ENCODE data around the gene RECQL.
A peak's percentile ranks its signal among the peaks of the same experiment; 100 is the strongest.
"Not testable (repeated sequence)": the region's sequence is repeated elsewhere in the genome, so short reads cannot be mapped to it uniquely, and the experiment has no call there.

The RECQL gene

DNA sequence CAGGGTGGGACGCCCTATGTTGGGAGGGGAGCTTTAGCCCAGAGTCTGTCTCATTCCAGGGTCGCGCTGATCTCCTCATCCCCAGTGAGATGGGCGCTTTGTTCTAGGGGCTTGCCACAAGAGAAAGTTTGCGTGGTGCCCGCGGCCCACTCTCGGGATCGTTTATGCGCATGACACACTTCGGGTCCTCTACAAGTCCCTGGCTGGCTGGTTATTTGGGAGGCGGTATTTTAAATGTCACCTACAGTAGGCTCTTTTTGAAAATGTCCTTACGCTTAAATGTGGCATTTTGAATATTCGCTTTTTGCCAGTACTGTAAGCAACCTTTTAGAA is 695 bp upstream of the RECQL start:
- DNase-seq: peak; percentile 35

DNA sequence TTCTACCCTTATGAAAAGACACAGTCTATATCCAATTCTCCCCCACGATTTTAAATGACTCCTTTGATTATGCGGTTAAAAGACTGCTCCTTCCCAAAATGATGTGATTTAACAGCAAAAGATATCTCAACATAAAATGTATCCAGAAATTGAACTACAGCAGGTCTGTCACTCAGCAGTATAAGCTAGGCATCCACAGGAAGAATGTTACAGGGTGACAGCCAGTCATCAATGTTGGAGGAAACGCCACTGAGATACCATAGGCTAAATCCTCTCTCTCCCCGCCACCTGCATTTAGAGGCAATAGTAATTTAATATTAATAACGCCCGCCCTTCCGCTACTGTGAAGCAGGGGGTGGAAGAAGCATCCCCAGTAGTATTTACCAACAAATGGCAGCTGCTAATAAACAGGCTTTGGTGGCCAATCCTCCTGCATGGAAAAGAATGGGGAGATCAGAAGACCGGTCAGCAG is 613 bp downstream of the RECQL start:
- no peak for DNase-seq

DNA sequence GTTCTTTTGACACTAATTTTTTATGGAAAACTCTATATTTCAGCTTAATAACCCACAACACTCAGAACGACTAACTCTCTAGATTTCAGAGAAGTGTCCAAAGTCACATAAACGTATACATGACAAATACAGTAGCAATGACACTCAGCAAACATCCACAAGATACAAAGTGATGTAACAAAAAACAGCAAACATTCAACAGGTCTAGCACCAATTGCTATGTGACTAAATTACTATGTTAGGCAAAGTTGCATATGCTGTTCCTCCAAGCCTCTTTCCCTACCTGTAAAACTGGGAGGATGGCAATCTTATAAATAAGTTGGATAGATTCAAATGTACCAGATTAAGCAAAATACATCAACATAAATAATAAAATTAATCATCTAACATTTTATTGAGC is 1.7 kb downstream of the RECQL start:
- DNase-seq: no peak

DNA sequence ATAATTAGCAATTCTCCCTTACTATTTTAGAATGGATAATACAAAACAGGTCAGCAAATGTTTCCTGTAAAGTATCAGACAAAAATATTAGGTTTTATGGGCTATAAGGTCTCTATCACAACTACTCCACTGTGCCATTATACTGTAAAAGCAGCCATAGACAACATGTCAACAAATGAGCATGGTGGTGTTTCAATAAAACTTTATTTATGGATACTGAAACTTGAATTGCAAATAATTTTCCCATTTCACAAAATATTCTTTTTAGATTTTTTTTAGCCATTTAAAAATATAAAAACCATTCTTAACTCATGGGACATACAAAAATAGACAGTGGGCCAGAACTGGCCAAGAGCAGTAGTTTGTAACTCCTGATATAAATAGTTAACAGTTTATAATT is 15.4 kb downstream of the RECQL start:
- no peak for DNase-seq

DNA sequence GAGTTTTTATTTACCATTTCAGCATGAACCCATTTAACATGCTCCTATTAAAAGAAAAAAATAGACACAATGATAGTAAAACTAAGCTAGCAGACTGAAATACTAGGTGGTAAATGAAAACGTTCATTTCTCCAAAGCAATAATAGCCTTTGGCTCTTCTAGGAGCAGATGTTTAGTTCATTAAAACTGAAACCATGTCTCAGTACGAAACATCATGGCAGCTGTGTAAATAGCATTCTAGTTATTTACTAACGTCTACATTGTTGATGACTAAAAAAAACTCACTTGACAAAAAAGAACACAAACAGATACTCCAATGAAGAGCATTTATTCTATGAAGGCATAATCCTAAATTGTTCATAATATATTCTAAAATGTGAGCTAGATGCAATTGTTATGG is 17.9 kb downstream of the RECQL start:
- no peak for DNase-seq

DNA sequence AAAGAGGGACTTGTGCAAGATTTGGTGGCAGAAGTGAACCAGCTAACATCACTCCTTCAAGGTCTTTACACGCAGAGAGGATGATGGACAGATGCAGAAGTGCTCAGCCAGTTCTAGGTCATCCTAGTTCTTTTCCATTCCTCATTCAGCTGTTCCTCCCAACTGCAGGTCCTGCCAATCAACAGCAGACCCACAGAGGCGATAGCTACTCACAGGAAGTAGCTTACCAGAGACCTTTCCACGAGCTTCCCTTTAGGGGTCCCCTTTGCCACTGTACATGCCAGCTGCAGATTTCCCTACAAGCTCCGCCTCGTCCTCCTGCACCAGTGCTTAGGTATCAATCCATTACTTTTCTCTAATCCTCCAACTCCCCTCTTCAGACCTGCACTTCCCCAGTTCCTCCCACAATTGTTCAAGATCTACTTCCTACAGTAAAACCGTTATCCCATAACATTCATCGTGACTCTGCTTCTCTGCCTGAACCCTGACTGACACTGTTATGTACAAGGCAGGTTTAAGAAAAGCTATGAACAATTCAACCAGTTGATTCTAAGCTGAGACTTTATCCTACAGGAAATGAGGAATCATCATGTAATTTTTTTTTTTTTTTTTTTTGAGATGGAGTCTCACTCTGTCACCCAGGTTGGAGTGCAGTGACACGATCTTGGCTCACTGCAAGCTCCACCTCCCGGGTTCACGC is 22.5 kb downstream of the RECQL start:
- no peak for DNase-seq

DNA sequence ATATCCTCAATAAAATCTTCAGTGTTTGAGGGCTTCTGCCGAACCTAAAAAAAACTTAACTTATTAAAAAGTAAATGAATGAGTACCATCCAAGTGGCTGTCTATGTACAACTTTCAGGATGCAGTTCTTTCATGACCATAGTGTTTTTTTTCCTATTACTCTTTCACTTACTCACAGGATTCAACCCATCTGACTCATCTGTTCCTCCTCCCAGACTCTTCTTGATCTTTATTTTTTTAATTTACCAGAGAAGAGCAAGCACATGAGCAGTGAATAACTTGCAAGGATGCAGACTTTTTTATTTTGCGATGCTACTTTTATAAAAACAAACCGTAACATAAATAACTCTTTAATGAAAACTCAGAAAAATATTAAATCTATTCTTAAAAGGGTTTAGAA is 24.5 kb downstream of the RECQL start:
- peak; percentile 31 for DNase-seq

DNA sequence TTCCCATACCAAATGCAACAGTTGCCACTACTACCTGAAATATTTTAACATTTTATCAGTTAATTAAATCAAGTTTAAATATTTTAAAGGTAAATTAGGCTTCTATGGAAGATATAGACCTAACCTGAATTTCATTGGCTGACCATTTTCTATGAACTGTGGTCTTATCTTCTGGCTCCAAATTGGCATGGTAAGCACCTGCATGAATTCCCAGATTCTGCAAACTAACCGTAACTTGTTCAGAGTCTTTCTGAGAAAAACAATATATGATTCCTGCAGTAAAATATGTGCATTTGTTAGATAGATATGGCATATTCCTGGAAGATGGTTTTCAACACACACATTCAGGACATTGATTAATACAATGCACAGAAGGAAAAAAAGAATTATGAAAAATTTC is 25.9 kb downstream of the RECQL start:
- DNase-seq: no peak

DNA sequence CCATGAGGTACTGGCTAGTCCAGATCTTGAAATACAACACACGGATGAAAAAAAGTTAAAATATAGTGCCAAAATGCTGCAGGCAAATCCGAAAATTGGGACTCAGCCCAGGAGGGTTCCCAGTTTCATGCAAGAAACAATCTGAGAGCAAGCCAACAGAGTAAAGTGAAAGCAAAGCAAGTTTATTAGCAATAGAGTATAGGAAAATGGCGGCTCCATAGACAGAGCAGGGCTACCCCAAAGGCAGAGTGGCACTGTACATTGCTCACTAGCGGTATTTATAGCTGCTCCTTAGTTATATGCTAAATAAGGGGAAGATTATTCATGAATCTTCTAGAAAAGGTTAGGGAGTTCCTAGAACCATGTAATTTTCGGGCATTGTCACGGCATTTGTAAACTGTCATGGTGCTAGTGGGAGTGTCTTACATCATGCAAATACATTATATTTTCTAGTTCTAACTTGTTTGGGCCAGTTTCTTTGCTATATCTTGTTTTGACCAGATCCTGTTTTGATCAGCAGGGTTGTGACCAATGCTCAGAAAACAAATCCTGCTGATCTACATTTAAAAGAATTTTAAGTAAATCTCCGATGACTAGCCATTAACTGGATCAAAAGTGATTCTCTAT is 29.1 kb downstream of the RECQL start:
- no peak for DNase-seq

DNA sequence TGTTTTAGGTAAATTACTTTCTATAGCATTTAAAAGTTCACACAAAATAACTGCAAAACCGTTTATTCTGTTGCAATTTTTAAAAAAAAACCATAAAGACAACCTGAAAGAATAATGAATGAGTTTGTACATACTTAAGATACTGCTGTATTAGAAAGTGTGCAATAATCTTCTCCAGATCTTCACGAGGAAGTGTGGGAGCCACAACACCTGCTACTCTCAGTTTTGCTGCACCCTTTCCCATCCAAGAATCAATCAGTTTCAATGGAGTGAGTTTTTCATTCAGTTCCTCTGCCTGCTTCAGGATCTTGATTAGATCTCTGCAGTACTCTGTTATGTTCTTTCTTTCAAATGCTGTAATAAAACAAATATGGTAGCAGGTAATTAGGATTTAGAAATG is 30.1 kb downstream of the RECQL start:
- DNase-seq: no peak

DNA sequence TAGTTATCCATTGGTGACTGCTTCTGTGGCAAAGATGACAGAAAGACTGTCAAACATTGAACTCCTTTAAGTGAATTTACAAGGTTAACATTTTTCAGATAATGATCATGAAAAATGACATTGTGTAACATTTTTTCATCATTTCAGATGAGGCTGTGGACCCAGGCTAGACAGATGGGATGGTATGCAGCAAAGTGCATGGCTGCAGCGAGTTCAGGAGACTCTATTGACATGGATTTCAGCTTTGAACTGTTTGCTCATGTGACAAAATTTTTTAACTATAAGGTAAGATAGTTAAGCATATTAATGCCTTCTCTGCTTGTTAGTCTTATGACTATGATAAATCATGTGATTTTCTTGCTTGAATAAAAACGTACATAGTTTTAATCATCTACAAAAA is 34.1 kb downstream of the RECQL start:
- not testable (repeated sequence) for DNase-seq

DNA sequence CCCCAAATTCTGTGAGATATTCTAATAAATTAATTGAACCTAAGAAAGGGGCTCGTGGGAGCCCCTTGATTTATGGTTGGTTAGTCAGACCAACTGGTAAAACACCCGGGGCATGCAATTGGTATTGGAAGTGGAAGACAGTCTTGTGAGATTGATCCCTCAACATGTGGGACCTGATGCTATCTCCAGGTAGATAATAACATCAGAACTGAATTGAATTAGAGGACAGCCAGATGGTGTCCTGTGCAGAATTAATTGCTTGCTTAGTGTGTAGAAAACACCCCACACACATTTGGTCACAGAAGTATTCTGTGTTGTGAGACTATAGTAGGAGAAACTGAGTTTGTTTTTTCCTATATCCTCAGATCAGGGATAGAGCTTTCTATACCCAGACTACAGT is 42.0 kb downstream of the RECQL start:
- no peak for DNase-seq

DNA sequence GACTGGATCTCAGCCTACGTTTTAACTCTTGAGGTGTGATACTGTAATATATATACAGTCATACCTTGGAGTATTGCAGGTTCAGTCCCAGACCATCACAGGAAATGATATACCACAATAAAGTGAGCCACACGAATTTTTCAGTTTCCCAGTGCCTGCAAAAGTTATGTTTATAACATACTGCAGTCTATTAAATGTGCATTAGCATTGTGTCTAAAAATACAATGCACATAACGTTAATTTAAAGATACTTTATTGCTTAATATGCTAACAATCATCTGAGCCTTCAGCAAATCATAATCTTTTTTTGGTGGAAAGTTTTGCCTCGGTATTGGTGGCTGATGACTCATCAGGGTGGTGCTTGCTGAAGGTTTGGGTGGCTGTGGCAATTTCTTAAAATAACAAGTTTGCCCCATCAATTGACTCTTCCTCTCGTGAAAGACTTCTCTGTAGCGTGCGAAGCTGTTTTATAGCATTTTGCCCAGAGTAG is 45.1 kb downstream of the RECQL start:
- DNase-seq: no peak

DNA sequence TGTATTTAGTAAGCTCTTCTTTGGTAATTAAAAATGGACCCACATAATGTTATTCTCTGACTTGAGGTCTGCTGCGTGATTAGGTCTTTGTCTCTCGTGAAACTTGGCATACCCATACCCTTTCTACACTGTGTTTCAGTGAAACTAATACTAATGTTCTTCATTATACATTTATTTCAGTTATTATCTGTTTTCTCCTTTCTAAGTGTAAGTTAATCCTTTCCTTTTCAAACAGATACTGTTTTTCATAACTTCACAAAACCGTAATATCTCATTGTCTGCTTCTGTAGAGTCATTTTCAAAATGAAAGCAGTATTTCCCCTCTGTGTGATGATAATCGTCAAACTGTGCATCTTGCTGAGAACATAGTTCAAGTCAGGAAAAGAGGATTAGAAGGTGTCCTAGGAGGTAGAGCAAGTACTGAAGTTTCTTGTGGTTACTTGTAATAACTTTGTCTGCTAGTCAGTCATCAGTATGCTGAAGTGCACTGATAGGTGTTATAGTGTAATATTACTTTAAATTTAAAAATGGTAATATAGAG is 48.1 kb downstream of the RECQL start:
- DNase-seq: no peak

DNA sequence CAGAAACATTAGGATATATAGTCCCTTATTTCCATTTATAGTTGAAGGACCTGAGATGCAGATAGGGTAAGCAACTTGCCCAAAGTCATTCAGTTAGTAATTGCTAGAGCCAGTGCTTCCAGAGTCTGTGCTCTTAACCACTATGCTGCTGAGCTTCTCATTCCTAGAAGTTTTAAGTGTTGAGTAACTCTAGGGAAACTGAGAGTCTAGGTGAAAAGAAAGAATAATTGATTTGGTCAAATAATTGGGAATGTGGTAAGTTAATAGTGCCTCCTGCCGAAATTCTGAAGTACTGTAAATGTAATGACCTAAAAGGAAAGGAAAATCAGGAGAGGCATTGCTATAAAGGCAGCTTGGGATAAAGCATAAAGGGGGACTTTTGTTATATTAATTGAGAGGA is 49.9 kb downstream of the RECQL start:
- DNase-seq: peak; percentile 47

DNA sequence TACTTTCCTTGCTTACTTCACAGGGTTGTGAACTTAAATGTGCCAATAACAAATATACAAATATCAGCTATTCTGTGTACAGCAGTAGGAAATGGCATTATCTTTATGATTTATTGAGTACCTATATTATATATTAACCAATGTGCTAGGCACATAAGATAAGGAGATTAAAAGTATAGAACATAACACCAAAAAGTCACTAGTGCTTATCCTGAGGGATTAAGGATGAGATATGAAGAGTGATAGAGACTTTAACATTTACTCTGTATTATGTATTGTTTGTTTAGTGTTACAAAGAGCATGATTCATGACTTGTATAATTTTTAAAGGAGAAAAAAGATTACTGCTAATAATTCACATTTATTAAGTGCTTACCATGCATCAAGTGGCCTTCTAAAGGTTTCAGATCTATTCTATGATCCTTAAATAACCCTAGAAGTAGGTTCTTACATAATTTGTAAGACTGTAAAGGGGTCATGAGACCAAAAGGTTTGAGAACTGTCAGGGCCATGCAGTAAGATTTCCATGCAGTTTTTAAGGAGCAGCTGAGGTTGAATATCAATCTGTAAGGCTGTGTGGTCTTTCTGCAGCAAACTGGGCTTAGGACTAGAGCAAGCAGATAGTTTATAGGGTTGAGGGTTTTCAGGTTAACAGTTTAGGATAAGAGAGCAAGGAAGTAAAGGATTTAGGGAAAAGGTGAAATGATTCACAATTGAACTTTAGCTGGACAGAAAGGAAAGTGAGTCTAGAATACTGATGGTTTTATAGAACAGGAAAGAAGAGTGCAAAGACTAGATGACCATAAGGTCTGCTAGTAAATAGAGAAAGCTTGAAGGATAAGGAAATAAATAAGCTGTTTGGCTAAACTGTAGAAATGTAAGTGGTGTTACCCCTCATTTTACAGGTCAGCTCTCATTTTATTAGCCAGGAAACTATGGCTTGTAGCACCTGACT is 57.0 kb downstream of the RECQL start:
- DNase-seq: no peak

DNA sequence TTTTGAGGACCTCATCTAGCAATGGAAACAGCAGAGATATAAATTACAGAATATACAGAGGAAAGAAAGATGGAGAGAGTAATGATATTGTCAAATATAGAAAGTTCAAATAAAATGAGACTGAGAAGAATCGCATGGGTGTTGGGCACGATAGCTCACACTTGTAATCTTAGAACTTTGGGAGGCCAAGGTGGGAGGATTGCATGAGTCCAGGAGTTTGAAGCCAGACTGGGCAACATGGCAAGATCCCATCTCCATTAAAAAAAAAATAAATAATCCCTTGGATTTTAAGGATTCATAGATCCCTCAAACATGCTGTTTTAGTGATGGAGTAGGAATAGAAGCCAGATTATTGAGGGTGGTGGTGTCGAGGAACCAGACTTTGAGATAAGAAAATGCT is 62.1 kb downstream of the RECQL start:
- no peak for DNase-seq

DNA sequence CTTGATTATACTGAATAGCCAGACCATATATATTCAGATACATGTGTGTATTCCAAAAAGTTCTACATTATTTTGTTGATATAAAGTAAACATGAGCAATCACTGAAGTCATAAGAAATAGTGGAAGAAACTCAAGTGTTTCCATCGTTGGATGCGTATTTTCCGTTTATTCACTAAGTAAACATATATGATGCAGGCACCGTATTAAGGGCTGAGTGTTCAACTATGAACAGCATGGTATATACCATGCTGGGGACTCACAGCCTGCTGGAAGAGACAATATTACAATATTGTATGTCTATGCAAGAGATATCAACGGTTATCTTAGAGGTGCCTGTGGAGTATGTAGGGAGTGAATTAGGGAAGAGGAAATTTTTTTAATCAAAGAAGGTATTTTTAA is 62.8 kb downstream of the RECQL start:
- no peak for DNase-seq

DNA sequence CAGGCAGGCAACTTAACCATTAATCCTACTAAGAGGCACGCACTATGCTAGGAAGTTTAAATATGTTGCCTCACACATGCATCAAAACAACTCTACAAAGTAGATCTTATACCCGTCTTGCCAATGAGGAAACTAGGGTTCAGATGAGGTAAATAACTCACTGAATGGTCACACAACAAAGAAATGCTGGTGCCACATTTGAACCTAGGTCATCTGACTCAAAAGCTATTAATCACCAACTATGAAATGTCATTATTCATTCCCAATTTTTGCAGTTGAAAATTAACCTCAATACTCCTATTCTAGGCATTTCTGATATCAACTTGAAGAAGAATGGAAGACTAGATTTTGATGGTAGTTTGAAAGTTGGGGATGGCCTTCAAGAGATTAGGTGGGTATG is 66.7 kb downstream of the RECQL start:
- DNase-seq: no peak

DNA sequence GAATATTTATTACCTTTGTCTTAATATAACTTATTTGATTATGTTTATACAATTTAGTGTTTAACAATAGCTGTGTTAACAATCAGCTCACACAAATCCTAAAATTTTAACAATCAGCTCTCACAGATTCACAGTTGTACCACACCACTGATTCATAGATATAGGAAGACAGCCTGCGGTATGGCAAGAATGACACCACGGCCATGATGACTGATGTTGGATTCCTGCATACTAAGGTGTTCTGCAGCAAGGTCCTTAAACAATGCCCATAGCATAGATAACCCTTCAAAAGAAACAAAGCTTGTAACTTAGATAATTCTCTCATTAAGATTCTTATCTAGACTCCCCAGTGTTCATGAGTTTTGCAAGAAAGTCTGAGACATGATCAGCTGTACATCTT is 67.9 kb downstream of the RECQL start:
- no peak for DNase-seq

DNA sequence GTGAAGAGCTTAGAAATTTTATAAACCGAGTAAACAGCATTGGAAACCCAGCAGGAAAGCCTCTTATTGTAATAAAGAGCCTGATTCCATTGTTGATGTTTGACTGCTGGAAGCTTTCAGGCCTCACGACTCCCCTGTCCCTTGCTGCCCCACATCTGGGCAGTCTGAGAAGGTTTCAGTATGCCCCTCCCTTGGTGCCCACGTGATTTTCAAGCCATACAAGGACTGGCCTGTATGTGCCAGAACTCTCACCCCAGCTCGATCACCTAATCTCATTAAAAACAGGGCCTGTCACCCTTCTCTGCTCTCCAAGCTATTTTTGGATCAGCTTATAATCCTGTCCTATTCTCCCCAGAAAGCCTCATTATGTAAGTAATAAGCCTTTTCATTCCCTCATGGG is 71.4 kb downstream of the RECQL start:
- DNase-seq: no peak

DNA sequence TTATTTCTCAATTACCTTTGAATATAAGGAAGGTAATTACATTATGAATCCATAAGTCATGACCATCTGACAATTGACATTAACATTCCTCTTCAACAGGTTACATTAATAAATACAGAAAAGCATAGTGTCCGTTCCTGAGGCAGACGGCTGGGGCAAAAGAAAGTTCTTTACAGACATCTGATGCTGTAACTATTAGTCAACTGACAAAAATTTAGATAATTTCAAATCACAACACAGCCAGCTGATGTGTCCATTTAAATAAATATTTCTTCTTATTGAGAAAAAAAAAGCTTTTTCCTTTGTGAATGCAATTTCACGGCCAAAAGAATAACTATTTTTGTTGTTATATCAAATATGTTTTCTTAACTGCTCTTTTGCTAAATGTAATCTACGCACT is 73.2 kb downstream of the RECQL start:
- no peak for DNase-seq

DNA sequence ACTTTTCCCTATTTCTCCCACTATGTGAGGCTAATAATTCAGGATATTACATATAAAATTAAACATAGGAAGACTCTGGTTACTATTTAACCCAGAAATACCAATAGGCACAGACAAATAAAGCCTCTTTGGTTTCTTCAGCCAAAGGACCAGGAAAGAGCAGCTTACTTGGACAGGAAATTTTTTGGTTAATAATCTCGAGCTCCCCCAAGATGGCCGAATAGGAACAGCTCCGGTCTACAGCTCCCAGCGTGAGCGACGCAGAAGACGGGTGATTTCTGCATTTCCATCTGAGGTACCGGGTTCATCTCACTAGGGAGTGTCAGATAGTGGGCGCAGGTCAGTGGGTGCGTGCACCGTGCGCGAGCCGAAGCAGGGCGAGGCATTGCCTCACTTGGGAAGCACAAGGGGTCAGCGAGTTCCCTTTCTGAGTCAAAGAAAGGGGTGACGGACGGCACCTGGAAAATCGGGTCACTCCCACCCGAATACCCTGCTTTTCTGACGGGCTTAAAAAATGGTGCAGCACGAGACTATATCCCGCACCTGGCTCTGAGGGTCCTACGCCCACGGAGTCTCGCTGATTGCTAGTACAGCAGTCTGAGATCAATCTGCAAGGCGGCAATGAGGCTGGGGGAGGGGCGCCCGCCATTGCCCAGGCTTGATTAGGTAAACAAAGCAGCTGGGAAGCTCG is 82.3 kb downstream of the RECQL start:
- not testable (repeated sequence) for DNase-seq

Data from fibroblast of upper back skin (primary cell).